Stomach (tissue), 9 donors: ENCODE measurements around the gene CLDN3. TPM values are rescaled to one million over a fixed set of nuclear protein-coding genes. Genes with fewer than 3 reads are reported as not detected.

Source experiments
- DNase-seq, 2 donors: peaks; one replicate each; pipeline versions ENCODE4 v3.0.0 to v3.0.0-alpha.2; 2013 to 2019
- H3K27ac ChIP-seq, 5 donors: fragments of 200-600 bp in 4 of 5; sonication (generic) in 4 of 5; one replicate each; pipeline ENCODE4 v1.5.1; 2013 to 2019; ENCODE audit warnings: mild to moderate bottlenecking in 1 of 5, moderate library complexity in 1 of 5
- H3K27me3 ChIP-seq, 3 donors: fragments of 200-600 bp; sonication (generic); one replicate each; pipeline ENCODE4 v1.5.1; 2017 to 2019; ENCODE audit warnings: mixed run types in 1 of 3
- H3K36me3 ChIP-seq, 4 donors: fragments of 200-600 bp; sonication (generic); 1 replicate in 3 of 4; 2 replicates in 1 of 4; pipeline ENCODE4 v1.5.1; 2016 to 2019
- H3K4me1 ChIP-seq, 4 donors: fragments of 200-600 bp; sonication (generic); one replicate each; pipeline ENCODE4 v1.5.1; 2016 to 2019
- H3K4me3 ChIP-seq, 4 donors: fragments of 200-600 bp; sonication (generic) in 3 of 4; one replicate each; pipeline ENCODE4 v1.5.1; 2016 to 2019; ENCODE audit warnings: mild to moderate bottlenecking in 1 of 4
- H3K9me3 ChIP-seq, 4 donors: fragments of 200-600 bp; sonication (generic); one replicate each; pipeline ENCODE4 v1.5.1; 2016 to 2019
- EP300 ChIP-seq: sonication (generic); formaldehyde crosslinking; IDR thresholded peaks from one replicate; pipeline ENCODE4 v1.6.1; 2017; ENCODE audit warnings: antibody characterized with exemption
- POLR2A ChIP-seq, 4 donors: fragments of 450-650 bp; IDR thresholded peaks; one replicate each; pipeline ENCODE4 v1.6.1; 2016; ENCODE audit warnings: antibody characterized with exemption in 4 of 4, control low read depth in 2 of 4, mild to moderate bottlenecking in 1 of 4, moderate library complexity in 1 of 4
- POLR2AphosphoS5 ChIP-seq, 3 donors: sonication (generic); formaldehyde crosslinking; IDR thresholded peaks; one replicate each; pipeline ENCODE4 v1.6.1; 2016; ENCODE audit warnings: antibody characterized with exemption in 3 of 3
- WGBS, 5 donors: extraction: QIAGEN DNeasy Blood & Tissue Kit in 3 of 5; methylation state at CpG; one replicate each; pipeline versions ENCODE4 v1.1.5 to v1.1.7; 2013 to 2018; 5-methylcytosine and 5-hydroxymethylcytosine counted together
- intact Hi-C: fragments of 100-400 bp; cut with DNase I; formaldehyde crosslinking; loops from one replicate; pipeline ENCODE4 v1.15.1; 2023; ENCODE audit warnings: low total_unique reads
- polyA plus RNA-seq, 3 donors: library from polyadenylated mRNA; stranded (reverse); fragments of 200-250 nt; gene quantifications; one replicate each; pipeline ENCODE4 v1.2.3, GENCODE V29; 2013
- total RNA-seq, 5 donors: library from RNA; depleted of rRNA; stranded (reverse); fragments of >200 nt; gene quantifications; one replicate each; pipeline versions ENCODE4 v1.1.0 to v1.2.3, GENCODE V29; 2014 to 2016
- TF ChIP-seq, protein P1 (sequence below), 7 experiments: fragments of 450-650 bp in 4 of 7; fragments of 200-600 bp in 3 of 7; sonication (generic) in 3 of 7; IDR thresholded peaks; one replicate each; pipeline ENCODE4 v1.5.1; 2016 to 2019; ENCODE audit warnings: antibody characterized with exemption in 7 of 7, control low read depth in 2 of 7, mild to moderate bottlenecking in 1 of 7
- donor health status: healthy with polysubstance abuse.
- donor health status: Bipolar disorder and iron deficiency.
- donor health status: healthy.

CLDN3 gene
- total and polyA plus RNA-seq, 8 donors: 0.45 to 1,550 (median 1.6) TPM; not detected in 2

DNA sequence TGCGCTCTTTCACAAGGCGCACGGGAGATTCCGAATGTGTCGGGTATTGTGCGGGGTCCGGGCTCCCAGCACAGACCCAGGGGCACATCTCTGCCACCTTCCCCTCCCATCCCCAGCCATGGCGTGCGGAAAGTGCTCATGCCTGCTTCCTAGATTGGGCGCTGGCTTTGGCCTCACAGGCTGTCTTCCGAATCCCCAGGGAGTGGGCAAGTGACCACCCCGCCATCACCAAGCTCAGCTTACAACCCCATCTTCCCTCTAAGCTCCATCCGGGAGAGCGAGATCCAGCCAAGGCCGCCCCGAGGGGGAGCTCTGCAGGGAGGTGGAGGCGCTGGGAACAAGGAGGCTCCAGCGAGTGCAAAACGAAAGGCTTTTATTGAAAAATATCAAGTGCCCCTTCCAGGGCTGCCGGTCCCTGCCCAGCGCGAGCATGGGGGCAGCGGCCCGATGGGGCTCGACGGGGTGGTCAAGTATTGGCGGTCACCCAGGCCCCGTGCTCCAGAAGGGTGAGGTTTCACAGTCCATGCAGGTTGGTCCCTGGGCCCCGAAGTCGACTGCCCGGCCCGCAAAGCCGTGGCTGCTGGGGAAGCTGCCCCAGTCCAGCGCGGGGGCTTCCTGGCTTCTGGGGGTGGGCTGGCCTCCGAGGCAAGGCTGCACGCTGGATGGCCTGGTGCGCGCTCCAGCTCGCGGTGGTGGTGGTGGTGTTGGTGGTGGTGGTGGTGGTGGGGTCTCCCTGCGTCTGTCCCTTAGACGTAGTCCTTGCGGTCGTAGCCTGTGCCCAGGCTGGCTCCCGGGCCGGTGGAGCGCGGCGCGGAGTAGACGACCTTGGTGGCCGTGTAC lies 1.2 kb downstream of the CLDN3 start:
- Histone ChIP-seq H3K4me1 (peaks cover 9 to 25% (median 21%) of the 10 kb centered on the region in 4 donors), H3K4me3 (no peak overlapping the region), H3K27ac (no peak overlapping the region), H3K36me3 (no peaks in the 10 kb centered on the region), H3K9me3 (no peaks in the 10 kb centered on the region), H3K27me3 (peaks cover 21 to 71% (median 41%) of the 10 kb centered on the region in 3 donors)
- intact Hi-C loops: no loop called here
- DNase-seq: no peak
- no peak for TF ChIP-seq EP300
- TF ChIP-seq, protein P1, sequence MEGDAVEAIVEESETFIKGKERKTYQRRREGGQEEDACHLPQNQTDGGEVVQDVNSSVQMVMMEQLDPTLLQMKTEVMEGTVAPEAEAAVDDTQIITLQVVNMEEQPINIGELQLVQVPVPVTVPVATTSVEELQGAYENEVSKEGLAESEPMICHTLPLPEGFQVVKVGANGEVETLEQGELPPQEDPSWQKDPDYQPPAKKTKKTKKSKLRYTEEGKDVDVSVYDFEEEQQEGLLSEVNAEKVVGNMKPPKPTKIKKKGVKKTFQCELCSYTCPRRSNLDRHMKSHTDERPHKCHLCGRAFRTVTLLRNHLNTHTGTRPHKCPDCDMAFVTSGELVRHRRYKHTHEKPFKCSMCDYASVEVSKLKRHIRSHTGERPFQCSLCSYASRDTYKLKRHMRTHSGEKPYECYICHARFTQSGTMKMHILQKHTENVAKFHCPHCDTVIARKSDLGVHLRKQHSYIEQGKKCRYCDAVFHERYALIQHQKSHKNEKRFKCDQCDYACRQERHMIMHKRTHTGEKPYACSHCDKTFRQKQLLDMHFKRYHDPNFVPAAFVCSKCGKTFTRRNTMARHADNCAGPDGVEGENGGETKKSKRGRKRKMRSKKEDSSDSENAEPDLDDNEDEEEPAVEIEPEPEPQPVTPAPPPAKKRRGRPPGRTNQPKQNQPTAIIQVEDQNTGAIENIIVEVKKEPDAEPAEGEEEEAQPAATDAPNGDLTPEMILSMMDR (IDR thresholded peaks at IDR 0.05): no peak
- no peak for TF ChIP-seq POLR2AphosphoS5 (IDR thresholded peaks at IDR 0.05)
- TF ChIP-seq POLR2A (IDR thresholded peaks at IDR 0.05): no peak
- WGBS, 5 donors: 50 to 68% (median 53%) methylated on average over 37 to 53 of the region's 53 CpGs

DNA sequence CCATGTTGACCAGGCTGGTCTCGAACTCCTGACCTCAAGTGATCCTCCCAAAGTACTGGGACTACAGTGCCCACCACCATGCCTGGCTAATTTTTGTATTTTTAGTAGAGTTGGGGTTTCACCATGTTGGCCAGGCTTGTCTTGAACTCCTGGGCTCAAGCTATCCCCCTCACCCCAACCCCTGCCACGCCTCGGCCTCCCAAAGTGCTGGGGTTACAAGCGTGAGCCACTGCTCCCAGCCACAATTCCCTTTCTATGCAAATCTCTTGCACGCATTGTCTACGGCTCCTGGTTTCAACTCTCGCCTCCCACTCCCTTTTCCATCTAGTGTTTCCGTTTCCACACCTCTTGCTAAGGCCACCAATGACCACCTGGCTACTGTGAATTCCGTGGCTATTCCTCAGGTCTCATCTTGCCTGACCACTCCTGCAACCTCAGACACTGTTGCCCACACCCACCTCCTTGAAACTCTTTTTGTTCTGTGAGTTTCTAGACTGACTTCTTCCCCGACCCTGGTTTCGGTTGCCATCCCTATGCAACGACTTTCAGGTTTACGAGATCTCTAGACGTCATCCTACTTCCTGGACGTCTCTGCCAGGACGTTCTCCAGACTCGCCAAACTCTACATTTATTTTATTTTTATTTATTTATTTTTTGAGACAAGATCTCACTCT lies 3.4 kb downstream of the CLDN3 start:
- H3K4me1 ChIP-seq: peaks cover 9 to 25% (median 21%) of the 10 kb centered on the region in 4 donors
- TF ChIP-seq EP300: no peak
- no peak for TF ChIP-seq POLR2A (IDR thresholded peaks at IDR 0.05)
- TF ChIP-seq, protein P1 (IDR thresholded peaks at IDR 0.05): no peak
- no peak for TF ChIP-seq POLR2AphosphoS5 (IDR thresholded peaks at IDR 0.05)
- no peaks in the 10 kb centered on the region for H3K36me3 ChIP-seq
- 76 to 83% (median 81%) methylated on average over 17 of the region's 17 CpGs for WGBS, 5 donors
- H3K9me3 ChIP-seq: no peaks in the 10 kb centered on the region
- DNase-seq: no peak
- H3K27ac ChIP-seq: no peak overlapping the region
- intact Hi-C loops: no loop called here
- H3K27me3 ChIP-seq: peaks cover 21 to 55% (median 36%) of the 10 kb centered on the region in 3 donors
- no peak overlapping the region for H3K4me3 ChIP-seq

DNA sequence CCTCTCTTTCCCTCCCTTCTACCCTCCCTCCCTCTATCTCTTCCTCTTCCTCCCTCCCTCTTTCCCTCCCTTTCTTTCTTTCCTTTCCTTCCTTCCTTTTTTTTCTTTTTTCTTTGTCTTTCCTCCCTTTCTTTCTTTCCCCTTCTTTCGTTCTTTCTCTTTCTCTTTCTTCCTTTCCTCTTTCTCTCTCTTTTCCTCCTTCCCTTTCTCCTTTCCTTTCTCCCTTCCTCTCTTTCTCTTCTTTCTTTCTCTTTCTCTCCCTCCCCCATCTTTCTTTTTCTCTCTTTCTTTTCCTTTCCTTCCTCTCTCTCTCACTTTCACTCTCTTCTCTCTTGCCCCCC lies 7.4 kb downstream of the CLDN3 start:
- intact Hi-C loops: no loop called here
- H3K4me3 ChIP-seq: no peak overlapping the region
- no peak for DNase-seq
- no peaks in the 10 kb centered on the region for H3K9me3 ChIP-seq
- H3K27me3 ChIP-seq: peaks cover 0 to 14% (median 6%) of the 10 kb centered on the region in 3 donors
- WGBS, 5 donors: 76 to 85% (median 83%) methylated on average over 1 of the region's 1 CpG
- TF ChIP-seq POLR2AphosphoS5 (IDR thresholded peaks at IDR 0.05) (no peak), POLR2A (IDR thresholded peaks at IDR 0.05) (no peak), EP300 (no peak)
- TF ChIP-seq, protein P1 (IDR thresholded peaks at IDR 0.05): no peak
- no peaks in the 10 kb centered on the region for H3K36me3 ChIP-seq
- no peak overlapping the region for H3K27ac ChIP-seq
- H3K4me1 ChIP-seq: no peaks in the 10 kb centered on the region

DNA sequence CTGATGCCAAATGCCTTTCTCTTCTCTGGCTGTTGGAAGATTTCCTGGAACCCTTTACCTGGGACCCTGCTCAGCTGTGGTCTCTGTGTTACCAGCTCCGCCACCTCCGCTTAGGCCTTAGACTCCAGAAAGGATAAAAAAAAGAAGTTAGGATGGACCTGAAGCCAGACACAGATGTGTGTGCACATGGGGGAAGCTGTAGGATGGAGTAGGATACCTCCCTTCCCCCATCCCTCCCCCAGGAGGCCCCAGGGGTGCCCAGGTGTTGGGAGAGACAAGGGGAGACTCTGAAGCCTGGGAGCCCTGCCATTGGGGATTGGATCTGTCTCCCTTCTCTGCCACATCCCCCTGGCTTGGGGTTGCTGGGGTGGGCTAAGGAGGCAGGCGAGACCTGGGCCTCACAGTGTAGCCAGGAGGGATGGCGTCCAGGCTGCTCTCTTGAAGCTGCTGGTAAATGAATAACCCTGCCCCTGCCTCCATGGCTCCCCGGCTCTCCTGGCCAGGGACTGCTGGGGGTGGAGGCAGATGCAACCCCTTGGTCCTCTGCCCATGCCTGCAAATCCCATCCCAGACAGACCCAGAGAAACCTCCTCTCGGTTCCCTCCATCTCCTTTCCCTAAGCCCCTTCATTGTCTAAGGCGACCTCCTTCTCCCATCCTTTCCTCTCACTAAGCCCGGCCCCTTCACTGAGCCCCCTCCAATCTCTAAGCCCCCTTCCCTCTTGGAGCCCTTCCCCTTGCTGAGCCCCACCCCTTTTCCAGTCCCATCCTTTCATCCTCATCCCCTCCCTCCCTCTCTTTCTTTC lies 8.0 kb downstream of the CLDN3 start:
- no peaks in the 10 kb centered on the region for H3K36me3 ChIP-seq
- no peak overlapping the region for H3K4me3 ChIP-seq
- WGBS, 5 donors: 51 to 68% (median 60%) methylated on average over 6 to 8 of the region's 8 CpGs
- DNase-seq: no peak
- H3K27ac ChIP-seq: no peak overlapping the region
- H3K4me1 ChIP-seq: no peaks in the 10 kb centered on the region
- TF ChIP-seq POLR2A (IDR thresholded peaks at IDR 0.05) (no peak), EP300 (no peak), POLR2AphosphoS5 (IDR thresholded peaks at IDR 0.05) (no peak)
- TF ChIP-seq, protein P1 (IDR thresholded peaks at IDR 0.05): no peak
- no peaks in the 10 kb centered on the region for H3K9me3 ChIP-seq
- intact Hi-C loops: no loop called here
- H3K27me3 ChIP-seq: peaks cover 0 to 9% (median under 1%) of the 10 kb centered on the region in 3 donors
